Epithelial cell of proximal tubule (primary cell): ENCODE results near the gene KBTBD13. TPM values are rescaled to one million over a fixed set of nuclear protein-coding genes. Genes with fewer than 3 reads are reported as not detected.

Source experiments
- DNase-seq: peaks from one replicate; pipeline ENCODE4 v3.0.0-alpha.2; 2011; ENCODE audit warnings: low read depth
- H3K4me3 ChIP-seq: 2 replicates; pipeline ENCODE4 v1.5.1; 2011; ENCODE audit warnings: low read depth, mild to moderate bottlenecking, low read length
- CTCF ChIP-seq: conservative IDR thresholded peaks from 2 replicates; pipeline ENCODE4 v1.5.1; 2012; ENCODE audit warnings: low read depth, mild to moderate bottlenecking, low read length
- total RNA-seq: library from RNA; depleted of rRNA; stranded (reverse); fragments of >200 nt; gene quantifications from 2 replicates; pipeline ENCODE4 v1.2.3, GENCODE V29; 2015

Gene KBTBD13
- total RNA-seq, 1 donor from 2014 or later, result not detected

GRCh38 chr15:65062726-65063125, 13.8 kb upstream of the KBTBD13 start:
- no peak for TF ChIP-seq CTCF
- no peak for DNase-seq
- no peak overlapping the region for H3K4me3 ChIP-seq

- H3K4me3 ChIP-seq, result no peak overlapping the region
- DNase-seq, result no peak
- TF ChIP-seq CTCF, result no peak
Observed at GRCh38 chr15:65066001-65066634, 10.4 kb upstream of the KBTBD13 start.

GRCh38 chr15:65066635-65067316, 9.8 kb upstream of the KBTBD13 start:
- no peak for TF ChIP-seq CTCF
- DNase-seq, result no peak
- H3K4me3 ChIP-seq, result no peak overlapping the region

- DNase-seq, result no peak
- no peak overlapping the region for H3K4me3 ChIP-seq
- no peak for TF ChIP-seq CTCF
Observed at GRCh38 chr15:65067317-65067644, 9.3 kb upstream of the KBTBD13 start.

GRCh38 chr15:65067645-65068402, 8.7 kb upstream of the KBTBD13 start, which contains the start of gene RASL12:
TSS of gene RASL12 (minus strand) at chr15:65067991. CDS start at chr15:65067835, 156 bp downstream.
- no peak for DNase-seq
- TF ChIP-seq CTCF, result no peak
- H3K4me3 ChIP-seq, result no peak within 1 kb of the TSS

- no peak for DNase-seq
- TF ChIP-seq CTCF, result no peak
- no peak overlapping the region for H3K4me3 ChIP-seq
Observed at GRCh38 chr15:65068403-65068788, 8.2 kb upstream of the KBTBD13 start.
